Breast epithelium (tissue), 3 donors: ENCODE results near the gene CLASP1.

Experiments used
- POLR2A ChIP-seq: fragments of 450-650 bp; IDR thresholded peaks from one replicate; pipeline ENCODE4 v1.6.1; 2016; ENCODE audit warnings: antibody characterized with exemption, mild to moderate bottlenecking, moderate library complexity
- POLR2AphosphoS5 ChIP-seq, 3 donors: sonication (generic); formaldehyde crosslinking; IDR thresholded peaks; one replicate each; pipeline ENCODE4 v1.6.1; 2017; ENCODE audit warnings: antibody characterized with exemption in 3 of 3
- TF ChIP-seq, protein P1 (sequence below), 3 donors: fragments of 450-650 bp; IDR thresholded peaks; one replicate each; pipeline ENCODE4 v1.5.1; 2016 to 2017; ENCODE audit warnings: antibody characterized with exemption in 3 of 3, mild to moderate bottlenecking in 3 of 3, moderate library complexity in 3 of 3

DNA sequence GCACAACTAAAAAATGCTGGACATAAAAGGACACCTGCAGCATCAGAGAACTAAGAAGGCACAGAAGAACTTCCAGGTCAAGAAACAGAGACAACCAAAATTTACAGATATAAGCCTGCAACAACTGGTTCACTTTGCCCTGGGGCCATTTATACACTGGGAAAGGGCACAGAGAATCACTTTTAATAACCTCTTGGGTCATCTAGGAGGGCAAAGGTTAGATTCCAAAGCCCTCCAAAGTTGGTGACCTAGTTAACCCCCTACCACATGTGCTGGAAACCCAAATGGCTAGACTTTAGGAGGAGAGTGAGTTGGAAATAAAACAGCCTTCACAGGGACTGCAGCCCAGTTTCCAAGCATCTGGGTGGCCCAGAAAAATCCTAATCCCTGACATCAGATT is 115.3 kb downstream of the CLASP1 start:
- TF ChIP-seq, protein P1, sequence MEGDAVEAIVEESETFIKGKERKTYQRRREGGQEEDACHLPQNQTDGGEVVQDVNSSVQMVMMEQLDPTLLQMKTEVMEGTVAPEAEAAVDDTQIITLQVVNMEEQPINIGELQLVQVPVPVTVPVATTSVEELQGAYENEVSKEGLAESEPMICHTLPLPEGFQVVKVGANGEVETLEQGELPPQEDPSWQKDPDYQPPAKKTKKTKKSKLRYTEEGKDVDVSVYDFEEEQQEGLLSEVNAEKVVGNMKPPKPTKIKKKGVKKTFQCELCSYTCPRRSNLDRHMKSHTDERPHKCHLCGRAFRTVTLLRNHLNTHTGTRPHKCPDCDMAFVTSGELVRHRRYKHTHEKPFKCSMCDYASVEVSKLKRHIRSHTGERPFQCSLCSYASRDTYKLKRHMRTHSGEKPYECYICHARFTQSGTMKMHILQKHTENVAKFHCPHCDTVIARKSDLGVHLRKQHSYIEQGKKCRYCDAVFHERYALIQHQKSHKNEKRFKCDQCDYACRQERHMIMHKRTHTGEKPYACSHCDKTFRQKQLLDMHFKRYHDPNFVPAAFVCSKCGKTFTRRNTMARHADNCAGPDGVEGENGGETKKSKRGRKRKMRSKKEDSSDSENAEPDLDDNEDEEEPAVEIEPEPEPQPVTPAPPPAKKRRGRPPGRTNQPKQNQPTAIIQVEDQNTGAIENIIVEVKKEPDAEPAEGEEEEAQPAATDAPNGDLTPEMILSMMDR (IDR thresholded peaks at IDR 0.05), result no peak
- TF ChIP-seq POLR2A (no peak), POLR2AphosphoS5 (IDR thresholded peaks at IDR 0.05) (no peak)
